ENCODE data around the gene AHNAK.

AHNAK gene

GRCh38 chr11:62516736-62517371, 29.8 kb downstream of the AHNAK start:
- DNase-seq = no peak

GRCh38 chr11:62514151-62514550, 32.5 kb downstream of the AHNAK start:
- no peak for DNase-seq

GRCh38 chr11:62513626-62514025, 33.0 kb downstream of the AHNAK start:
- no peak for DNase-seq

- DNase-seq = no peak
Measured at GRCh38 chr11:62512961-62513360, 33.6 kb downstream of the AHNAK start.

GRCh38 chr11:62508336-62509058, 38.1 kb downstream of the AHNAK start:
- peak; percentile 38 to 64 (median 53) for DNase-seq

DNA sequence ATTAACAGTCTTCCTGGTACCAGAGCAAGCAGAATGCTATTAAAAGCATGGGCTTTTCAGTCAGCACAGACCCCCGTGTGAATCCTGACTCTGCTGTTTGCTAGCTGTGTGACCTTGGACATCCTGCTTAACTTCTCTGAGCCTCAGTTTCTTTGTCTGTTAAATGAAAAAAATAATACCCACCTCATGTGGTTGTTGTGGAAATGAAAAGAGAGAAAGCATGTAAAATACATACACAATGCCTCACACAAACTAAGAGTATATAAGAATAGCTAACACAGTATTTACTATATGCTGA, 39.5 kb downstream of the AHNAK start:
- no peak for DNase-seq

GRCh38 chr11:62506413-62507124, 40.0 kb downstream of the AHNAK start:
- DNase-seq = no peak

DNA sequence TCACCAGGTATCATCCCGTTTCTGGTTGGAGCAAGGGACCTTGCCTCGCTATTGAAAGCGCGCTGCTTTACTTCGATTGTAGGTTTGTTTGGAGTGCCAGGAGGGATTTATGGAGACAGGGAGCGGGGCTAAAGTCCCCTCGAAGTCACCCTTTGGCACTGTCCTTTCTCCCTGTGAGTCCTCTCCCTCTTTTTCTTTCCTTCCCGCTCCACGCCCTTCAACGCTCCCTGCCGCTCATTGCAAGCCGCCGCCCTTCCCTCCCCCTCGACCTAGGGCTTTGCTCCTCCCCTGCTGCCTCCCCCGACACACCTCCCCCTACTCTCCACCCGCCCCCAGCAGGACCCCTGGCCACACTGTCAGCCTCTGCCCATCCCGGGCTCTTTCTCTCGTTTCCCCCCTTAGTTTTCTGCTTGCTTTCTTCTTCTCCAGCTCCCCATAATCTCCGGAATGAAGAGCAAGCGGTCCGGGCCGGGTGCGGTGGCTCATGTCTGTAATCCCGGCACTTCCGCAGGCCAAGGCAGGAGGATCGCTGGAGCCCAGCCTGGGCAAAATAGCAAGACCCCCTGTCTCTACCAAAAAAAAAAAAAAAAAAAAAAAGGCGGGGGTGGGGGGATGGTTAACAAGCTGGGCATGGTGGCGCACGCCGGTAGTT, 41.0 kb downstream of the AHNAK start:
- DNase-seq = no peak

GRCh38 chr11:62505059-62505439, 41.6 kb downstream of the AHNAK start:
- DNase-seq = no peak

DNA sequence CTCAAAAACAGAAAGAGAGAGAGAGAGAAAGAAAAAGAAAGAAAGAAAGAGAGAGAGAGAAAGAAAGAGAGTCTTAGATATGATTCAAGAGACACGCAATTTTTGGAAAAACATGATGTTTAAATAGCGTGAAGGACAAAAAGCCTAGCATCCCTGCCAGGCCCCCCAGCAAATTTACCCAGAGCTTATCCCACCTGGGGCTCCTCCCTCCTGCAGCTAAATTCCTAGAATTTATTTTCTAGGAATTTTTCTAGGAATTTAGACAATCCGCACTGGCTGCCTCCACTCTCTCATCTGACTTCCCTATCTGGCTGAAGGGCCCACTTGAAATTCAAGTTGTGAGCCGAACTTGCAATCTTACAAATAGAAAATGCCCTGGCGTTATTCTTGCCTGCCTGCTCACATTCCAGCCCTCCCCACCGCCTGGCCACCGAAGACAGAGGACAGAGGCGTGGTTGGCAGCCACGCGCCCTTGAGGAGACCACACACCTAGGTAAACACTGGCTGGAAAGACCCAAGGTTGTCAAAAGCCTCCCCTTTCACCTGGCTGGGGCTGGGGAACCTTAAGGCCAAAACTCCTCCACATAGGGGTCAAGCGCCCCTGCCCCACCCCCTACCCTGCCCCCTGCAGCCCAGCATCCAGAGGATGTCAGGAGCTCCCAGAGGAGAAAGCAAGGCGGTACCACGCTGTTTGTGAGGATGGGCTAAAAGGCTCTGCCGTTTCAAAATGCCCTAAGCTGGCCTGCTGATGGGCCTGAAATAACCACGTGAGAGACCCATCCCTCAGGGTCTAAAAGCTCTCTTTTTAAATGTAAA, 42.2 kb downstream of the AHNAK start:
- DNase-seq = peak in 1 of 3 experiments; percentile 24

DNA sequence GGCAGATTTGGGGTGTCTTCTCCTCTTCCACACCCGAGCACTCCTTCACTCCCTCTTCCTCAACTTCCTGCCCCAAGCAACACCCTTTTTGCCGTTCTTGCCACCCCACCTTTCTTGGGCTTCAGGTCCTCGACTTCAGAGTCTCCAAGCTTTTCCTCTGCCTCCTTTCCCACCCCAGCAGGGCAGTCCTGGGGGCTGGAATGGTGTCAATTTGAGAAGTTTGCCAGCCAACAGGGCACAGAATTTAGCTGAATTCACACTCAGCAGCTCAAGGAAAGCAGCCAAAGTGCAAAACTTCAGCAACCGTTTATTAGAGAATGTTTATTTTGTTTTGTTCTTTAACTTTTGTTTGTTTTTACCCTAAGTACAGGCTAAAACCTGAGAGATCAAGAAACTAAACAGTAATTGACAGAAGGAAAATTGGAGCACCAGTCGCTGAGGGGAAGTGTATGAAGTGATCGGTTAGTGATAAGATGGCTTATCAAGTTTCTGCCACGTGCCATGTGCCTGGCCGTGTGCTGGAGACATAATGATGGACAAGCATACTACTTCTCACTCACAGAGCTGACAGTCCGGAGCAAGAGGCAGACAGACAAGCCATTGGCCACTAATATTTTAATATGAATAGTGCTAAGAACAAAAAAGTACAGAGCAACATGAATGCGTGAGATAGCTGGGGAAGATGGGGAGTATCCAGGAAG, 44.4 kb downstream of the AHNAK start:
- peak in 1 of 3 experiments; percentile 29 for DNase-seq

GRCh38 chr11:62501432-62501891, 45.1 kb downstream of the AHNAK start:
- DNase-seq = peak in 1 of 3 experiments; percentile 46

GRCh38 chr11:62500650-62501030, 46.0 kb downstream of the AHNAK start:
- no peak for DNase-seq

DNA sequence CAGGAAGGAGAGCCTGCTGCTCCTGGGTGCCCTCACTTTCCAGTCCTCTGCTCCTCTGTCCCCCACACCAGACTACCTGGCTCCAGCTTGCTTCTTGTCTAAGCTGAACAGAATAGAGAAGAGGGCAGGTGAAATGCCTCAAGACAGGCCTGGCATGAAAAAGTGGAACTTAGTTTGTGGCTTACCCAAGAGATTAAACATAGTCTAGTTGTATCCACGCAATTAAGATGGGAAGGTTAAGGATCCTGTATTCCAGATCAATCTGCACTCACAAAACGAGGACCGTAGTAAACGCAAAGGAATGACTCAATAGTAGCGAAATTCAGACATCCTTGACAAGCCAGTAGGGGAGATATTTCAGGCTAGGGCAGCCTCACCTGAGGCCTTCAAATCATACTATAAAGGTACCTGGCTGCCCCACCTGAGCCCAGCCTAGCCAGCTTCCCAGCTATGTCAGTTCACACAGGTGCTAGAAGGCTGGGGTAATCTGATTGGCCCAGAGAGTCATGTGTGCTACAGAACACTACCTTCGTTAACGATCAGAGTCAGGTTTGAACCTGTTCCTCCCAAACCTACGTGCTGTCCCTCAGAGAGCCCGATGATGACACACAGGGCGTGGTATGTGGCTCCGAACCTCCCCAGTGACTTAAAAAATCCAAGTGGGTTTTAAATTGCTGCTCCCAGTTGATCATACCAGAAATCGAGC, 46.5 kb downstream of the AHNAK start:
- peak in 2 of 3 experiments; percentile 18 to 60 for DNase-seq

DNA sequence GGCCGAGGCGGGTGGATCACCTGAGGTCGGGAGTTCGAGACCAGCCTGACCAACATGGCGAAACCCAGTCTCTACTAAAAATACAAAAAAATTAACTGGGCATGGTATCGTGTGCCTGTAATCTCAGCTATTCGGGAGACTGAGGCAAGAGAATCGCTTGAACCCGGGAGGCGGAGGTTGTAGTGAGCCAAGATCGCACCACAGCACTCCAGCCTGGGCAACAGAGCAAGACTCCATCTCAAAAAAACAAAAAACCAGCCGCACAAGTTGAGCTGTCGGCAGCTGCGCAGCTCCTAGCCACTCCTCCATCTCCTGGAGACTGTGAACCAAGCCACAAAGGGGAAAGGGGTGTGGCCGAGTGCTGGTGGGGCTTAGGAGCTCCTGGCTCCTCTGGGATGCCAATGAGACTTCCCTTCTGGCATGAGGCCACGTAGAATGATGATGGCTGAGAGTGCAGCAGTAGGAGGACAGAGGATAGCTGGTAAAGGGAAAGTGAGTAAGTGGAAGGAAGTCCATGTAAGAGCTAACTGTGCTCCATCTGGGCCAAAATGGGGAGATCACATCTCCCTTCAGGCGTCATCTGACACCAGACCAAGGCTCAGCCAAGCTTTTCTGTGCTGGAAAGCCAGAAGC, 47.2 kb downstream of the AHNAK start:
- peak in 1 of 3 experiments; percentile 76 for DNase-seq

- no peak for DNase-seq
Measured at GRCh38 chr11:62498492-62499286, 47.9 kb downstream of the AHNAK start.

DNA sequence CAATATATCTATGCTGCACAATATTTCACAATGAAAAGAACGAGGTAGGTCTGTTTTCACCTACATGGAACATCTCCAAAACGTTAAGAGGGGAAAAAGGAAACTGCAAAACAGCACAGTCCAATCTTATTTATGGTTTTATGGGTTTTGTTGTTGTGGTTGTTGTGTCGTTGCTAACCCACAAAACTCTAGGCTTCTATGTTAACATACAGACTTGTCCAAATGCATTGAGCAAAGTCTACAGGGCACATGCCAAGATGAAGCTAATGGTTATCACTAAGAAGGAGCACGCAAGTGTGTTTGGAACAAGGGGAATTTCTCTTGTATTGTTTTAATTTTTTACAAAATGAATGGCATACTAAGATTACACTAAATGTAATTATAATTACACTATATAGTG, 48.6 kb downstream of the AHNAK start:
- no peak for DNase-seq

- peak; percentile 28 to 77 (median 33) for DNase-seq
Measured at GRCh38 chr11:62497132-62497801, 49.3 kb downstream of the AHNAK start.

GRCh38 chr11:62496676-62497075, 49.9 kb downstream of the AHNAK start:
- DNase-seq = no peak

Measured in NCI-H1417 (cell line).